Muscle of back (tissue), 11 donors: ENCODE results near the gene RTP5. TPM values are rescaled to one million over a fixed set of nuclear protein-coding genes. Genes with fewer than 3 reads are reported as not detected.
"Not testable (repeated sequence)": the region's sequence is repeated elsewhere in the genome, so short reads cannot be mapped to it uniquely, and the experiment has no call there.

Source experiments
- DNase-seq, 3 donors: peaks; one replicate each; pipeline versions ENCODE4 v3.0.0 to v3.0.0-alpha.2; 2013
- polyA plus RNA-seq, 10 donors: library from polyadenylated mRNA; unstranded; fragments of 120-200 nt; gene quantifications; one replicate each; pipeline ENCODE4 v1.2.1, GENCODE V29; 2013; ENCODE audit not compliant: insufficient read length in 10 of 10

RTP5 gene
- polyA plus RNA-seq, 10 donors, result 0.05 to 0.12 (median 0.07) TPM; not detected in 7

- no peak for DNase-seq
These were observed 52.9 kb downstream of the RTP5 start for GRCh38 chr2:241922411-241922810.

GRCh38 chr2:241922816-241923601 lies 53.5 kb downstream of the RTP5 start:
- not testable (repeated sequence) for DNase-seq

Other genes with a start within 250 kb of the RTP5 start
- gene THAP4, start 232.6 kb upstream of the RTP5 start, polyA plus RNA-seq, result 10 to 100 TPM; 36.7 to 43.5 (median 39.1) TPM
- 10 to 100 TPM; 41.8 to 67.7 (median 51.1) TPM for gene ATG4B, start 232.0 kb upstream of the RTP5 start, polyA plus RNA-seq
- gene DTYMK, start 182.9 kb upstream of the RTP5 start, polyA plus RNA-seq, result 10 to 100 TPM; 21.9 to 33.4 (median 24.0) TPM
- 10 to 100 TPM; 15.9 to 31.1 (median 21.5) TPM for gene ING5, start 167.7 kb upstream of the RTP5 start, polyA plus RNA-seq
- 10 to 100 TPM; 15.2 to 32.4 (median 18.1) TPM for gene D2HGDH, start 135.1 kb upstream of the RTP5 start, polyA plus RNA-seq
- gene GAL3ST2, start 92.9 kb upstream of the RTP5 start, polyA plus RNA-seq, result under 1 TPM in 3 of 10 donors, not detected in 7; 0.15 to 0.26 (median 0.17) TPM
- gene NEU4, start 60.5 kb upstream of the RTP5 start, polyA plus RNA-seq, result 1 to 10 TPM; 3.0 to 8.5 (median 4.5) TPM
- under 1 TPM in 8 of 10 donors, not detected in 2; 0.08 to 0.70 (median 0.15) TPM for gene PDCD1, start 10.8 kb upstream of the RTP5 start, polyA plus RNA-seq